Endothelial cell (in vitro differentiated cells): ENCODE measurements around the gene CD163L1. TPM values are rescaled to one million over a fixed set of nuclear protein-coding genes. Genes with fewer than 3 reads are reported as not detected.
A peak's percentile ranks its signal among the peaks of the same experiment; 100 is the strongest.

Source experiments
- DNase-seq: peaks from one replicate; pipeline ENCODE4 v3.0.0; 2021; ENCODE audit warnings: low spot score
- H3K27ac Mint-ChIP-seq: one replicate; pipeline ENCODE4 v1.8.0; 2021; ENCODE audit warnings: mixed read lengths, inconsistent platforms; ENCODE audit not compliant: unreplicated experiment
- H3K27me3 Mint-ChIP-seq: one replicate; pipeline ENCODE4 v1.8.0; 2021; ENCODE audit warnings: mild to moderate bottlenecking, moderate library complexity, mixed read lengths, inconsistent platforms; ENCODE audit not compliant: unreplicated experiment
- H3K36me3 Mint-ChIP-seq: one replicate; pipeline ENCODE4 v1.8.0; 2021; ENCODE audit warnings: mild to moderate bottlenecking, low read depth, mixed read lengths, inconsistent platforms; ENCODE audit not compliant: unreplicated experiment
- H3K4me1 Mint-ChIP-seq: one replicate; pipeline ENCODE4 v1.8.0; 2021; ENCODE audit warnings: mild to moderate bottlenecking, mixed read lengths, inconsistent platforms; ENCODE audit not compliant: unreplicated experiment
- H3K4me3 Mint-ChIP-seq: one replicate; pipeline ENCODE4 v1.8.0; 2021; ENCODE audit warnings: mild to moderate bottlenecking, mixed read lengths, inconsistent platforms; ENCODE audit not compliant: unreplicated experiment
- H3K9me3 Mint-ChIP-seq: one replicate; pipeline ENCODE4 v1.8.0; 2021; ENCODE audit warnings: mixed read lengths, inconsistent platforms; ENCODE audit not compliant: unreplicated experiment
- CTCF ChIP-seq: fragments of 200-600 bp; sonication (generic); IDR thresholded peaks from one replicate; pipeline ENCODE4 v1.5.0; 2021; ENCODE audit warnings: antibody characterized with exemption; ENCODE audit not compliant: unreplicated experiment
- total RNA-seq: library from RNA; stranded (reverse); fragmentation: NEBNext Ultra II Directional; extraction: Animal tissue kit (Norgen Biotek cat#: 25700); gene quantifications from one replicate; pipeline ENCODE4 v1.2.1, GENCODE V29; 2021; ENCODE audit not compliant: unreplicated experiment

The CD163L1 gene
- total RNA-seq, 1 donor from 2014 or later: 0.69 TPM

GRCh38 chr12:7479771-7480170 is 35.8 kb upstream of the CD163L1 start:
- no peak for TF ChIP-seq CTCF
- Mint-ChIP-seq H3K9me3 (no peaks in the 10 kb centered on the region), H3K27me3 (no peaks in the 10 kb centered on the region), H3K4me3 (no peak overlapping the region), H3K4me1 (no peaks in the 10 kb centered on the region), H3K27ac (no peak overlapping the region), H3K36me3 (no peaks in the 10 kb centered on the region)
- DNase-seq: no peak

GRCh38 chr12:7472060-7472459 is 28.1 kb upstream of the CD163L1 start:
- no peak for TF ChIP-seq CTCF
- H3K27me3 Mint-ChIP-seq: peaks cover 1% of the 10 kb centered on the region
- H3K36me3 Mint-ChIP-seq: no peaks in the 10 kb centered on the region

GRCh38 chr12:7460375-7461259 is 16.7 kb upstream of the CD163L1 start:
- Mint-ChIP-seq H3K27ac (no peak overlapping the region), H3K36me3 (no peaks in the 10 kb centered on the region), H3K4me3 (no peak overlapping the region), H3K4me1 (no peaks in the 10 kb centered on the region), H3K9me3 (no peaks in the 10 kb centered on the region), H3K27me3 (peaks cover 1% of the 10 kb centered on the region)
- peak; percentile 59 for DNase-seq
- TF ChIP-seq CTCF: peak; percentile 71

More at GRCh38 chr12:7472060-7472459, 28.1 kb upstream of the CD163L1 start:
- Mint-ChIP-seq H3K4me1 (no peaks in the 10 kb centered on the region), H3K27ac (no peak overlapping the region), H3K4me3 (no peak overlapping the region), H3K9me3 (no peaks in the 10 kb centered on the region)
- DNase-seq: no peak

GRCh38 chr12:7459973-7460372 is 16.0 kb upstream of the CD163L1 start:
- Mint-ChIP-seq H3K9me3 (no peaks in the 10 kb centered on the region), H3K4me1 (no peaks in the 10 kb centered on the region), H3K27ac (no peak overlapping the region), H3K27me3 (peaks cover 1% of the 10 kb centered on the region), H3K36me3 (no peaks in the 10 kb centered on the region), H3K4me3 (no peak overlapping the region)
- TF ChIP-seq CTCF: no peak
- no peak for DNase-seq

- Mint-ChIP-seq H3K4me1 (no peaks in the 10 kb centered on the region), H3K9me3 (no peaks in the 10 kb centered on the region), H3K4me3 (no peak overlapping the region), H3K36me3 (no peaks in the 10 kb centered on the region), H3K27me3 (no peaks in the 10 kb centered on the region), H3K27ac (no peak overlapping the region)
- no peak for TF ChIP-seq CTCF
- no peak for DNase-seq
These were observed 7.8 kb upstream of the CD163L1 start for GRCh38 chr12:7451756-7452155.
